ENCODE measurements around the gene HLA-DMA. TPM values are rescaled to one million over a fixed set of nuclear protein-coding genes. Genes with fewer than 3 reads are reported as not detected.
A peak's percentile ranks its signal among the peaks of the same experiment; 100 is the strongest.

Gene HLA-DMA
- total and polyA plus RNA-seq, 2 of the 13 experiments (the other 11 are each of a cell fraction or from before 2014, with no cell fraction given): 0.70 to 0.71 TPM

GRCh38 chr6:32980488-32981038, 27.7 kb upstream of the HLA-DMA start (continued):
- TF ChIP-seq PBX2 (CRISPR knock-in tag; IDR thresholded peaks at IDR 0.05) (no peak), PITX1 (CRISPR knock-in tag; IDR thresholded peaks at IDR 0.05) (no peak), EP300 (IDR thresholded peaks at IDR 0.05; ENCODE audit: low read depth in 2 of 2, low read length in 2 of 2) (no peak), EP300 (CRISPR knock-in tag; IDR thresholded peaks at IDR 0.05; ENCODE audit: borderline replicate concordance) (no peak), HDAC2 (CRISPR knock-in tag; IDR thresholded peaks at IDR 0.05) (no peak), ZNF34 (CRISPR knock-in tag; IDR thresholded peaks at IDR 0.05; ENCODE audit: borderline replicate concordance) (no peak), KDM6A (CRISPR knock-in tag; IDR thresholded peaks at IDR 0.05; ENCODE audit: low read depth) (no peak), ZNF792 (CRISPR knock-in tag; IDR thresholded peaks at IDR 0.05) (no peak), HOXA5 (CRISPR knock-in tag; IDR thresholded peaks at IDR 0.05) (no peak), KDM2A (CRISPR knock-in tag; IDR thresholded peaks at IDR 0.05; ENCODE audit: borderline replicate concordance, low read depth) (0 out of 2 replicates have a peak, but pooled peaks have one; percentile 6), ZNF354B (CRISPR knock-in tag; IDR thresholded peaks at IDR 0.05) (no peak), MXD4 (CRISPR knock-in tag; IDR thresholded peaks at IDR 0.05) (no peak), ZNF124 (CRISPR knock-in tag; IDR thresholded peaks at IDR 0.05) (no peak), SP1 (IDR thresholded peaks at IDR 0.05) (no peak), SP1 (CRISPR knock-in tag; IDR thresholded peaks at IDR 0.05) (no peak), LBX2 (CRISPR knock-in tag; IDR thresholded peaks at IDR 0.05; ENCODE audit: borderline replicate concordance) (no peak), CEBPZ (IDR thresholded peaks at IDR 0.05; ENCODE audit: low read length) (no peak), NPAS2 (CRISPR knock-in tag; IDR thresholded peaks at IDR 0.05; ENCODE audit: borderline replicate concordance) (no peak), SSRP1 (CRISPR knock-in tag; IDR thresholded peaks at IDR 0.05) (peak; percentile 85; the same call in 1 of the 2 replicates), LRRFIP1 (CRISPR knock-in tag; conservative IDR thresholded peaks at IDR 0.05) (no peak), SRY (CRISPR knock-in tag; IDR thresholded peaks at IDR 0.05) (no peak), BCLAF1 (IDR thresholded peaks at IDR 0.05) (no peak)
